Activated naive CD8-positive, alpha-beta T cell (primary cell): ENCODE measurements around the gene GALNT2.

ENCODE experiments used
- H3K27ac Mint-ChIP-seq: one replicate; pipeline ENCODE4 v1.8.0; 2021; ENCODE audit warnings: mixed read lengths
- H3K27me3 Mint-ChIP-seq: one replicate; pipeline ENCODE4 v1.8.0; 2021; ENCODE audit warnings: mixed read lengths
- H3K36me3 Mint-ChIP-seq: one replicate; pipeline ENCODE4 v1.8.0; 2021; ENCODE audit warnings: mixed read lengths
- H3K4me1 Mint-ChIP-seq: one replicate; pipeline ENCODE4 v1.8.0; 2021; ENCODE audit warnings: low read depth, mixed read lengths
- H3K4me3 Mint-ChIP-seq: one replicate; pipeline ENCODE4 v1.8.0; 2021; ENCODE audit warnings: mild to moderate bottlenecking, mixed read lengths
- H3K9me3 Mint-ChIP-seq: one replicate; pipeline ENCODE4 v1.8.0; 2021; ENCODE audit warnings: low read depth, mixed read lengths

The GALNT2 gene

DNA sequence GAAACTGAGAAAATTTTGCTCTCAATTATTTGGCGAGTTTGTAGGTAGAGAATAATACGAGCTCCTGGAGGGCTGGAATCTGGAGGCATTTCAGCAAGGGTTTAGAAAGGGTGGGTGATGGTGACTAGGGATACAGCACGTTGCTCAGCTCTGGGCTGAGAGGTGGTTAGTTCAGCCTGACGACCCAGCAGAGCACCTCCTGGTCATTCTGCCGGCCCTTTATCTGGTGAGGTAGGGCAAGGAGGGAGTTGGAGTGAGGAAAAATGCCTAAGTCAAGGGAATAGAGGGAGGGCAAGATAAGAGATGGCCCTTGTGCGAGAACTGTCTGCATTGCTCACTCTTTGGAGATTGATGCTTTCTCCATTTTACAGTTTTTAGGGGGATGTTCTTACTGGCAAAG is 19.1 kb downstream of the GALNT2 start:
- peaks cover 66% of the 10 kb centered on the region for H3K4me1 Mint-ChIP-seq
- H3K4me3 Mint-ChIP-seq, result no peak overlapping the region
- no peaks in the 10 kb centered on the region for H3K27me3 Mint-ChIP-seq
- H3K27ac Mint-ChIP-seq, result peak overlapping the region; percentile 82
- peaks cover 9% of the 10 kb centered on the region for H3K36me3 Mint-ChIP-seq
- peaks cover 4% of the 10 kb centered on the region for H3K9me3 Mint-ChIP-seq

DNA sequence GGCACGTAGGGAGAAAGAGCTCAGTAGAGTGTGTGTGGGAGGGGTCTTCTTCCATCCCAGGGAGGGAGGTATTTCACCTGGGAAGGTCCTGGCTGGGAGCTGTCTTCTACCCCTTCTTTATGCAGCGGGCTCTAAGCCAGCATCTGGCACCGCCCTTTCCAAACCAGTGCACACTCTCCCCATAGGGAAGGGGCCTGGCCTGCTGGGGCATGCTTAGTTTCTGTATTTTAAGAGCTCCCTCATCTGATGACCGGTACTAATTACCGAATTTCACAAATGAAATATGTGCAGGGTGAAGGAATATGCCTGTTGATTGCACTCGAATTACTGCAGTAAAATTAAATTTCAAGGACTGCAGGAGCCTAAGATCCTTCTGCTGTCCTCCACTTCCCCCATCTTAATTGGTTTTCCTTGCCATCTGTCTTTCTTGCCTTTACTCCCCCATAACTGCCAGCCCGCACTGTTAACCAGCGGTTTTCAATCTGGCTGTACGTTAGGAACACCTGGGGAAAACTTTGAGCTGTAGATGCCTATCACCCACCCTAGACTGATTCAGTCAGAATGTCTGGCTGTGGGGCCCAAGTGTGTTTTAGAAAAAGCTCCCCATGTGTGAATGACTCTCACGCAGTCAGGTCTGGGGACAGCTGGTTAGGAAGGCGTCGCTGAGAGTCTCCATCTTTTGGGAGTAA is 20.1 kb downstream of the GALNT2 start:
- H3K36me3 Mint-ChIP-seq, result peaks cover 11% of the 10 kb centered on the region
- H3K27me3 Mint-ChIP-seq, result no peaks in the 10 kb centered on the region
- no peak overlapping the region for H3K4me3 Mint-ChIP-seq
- H3K9me3 Mint-ChIP-seq, result peaks cover 4% of the 10 kb centered on the region
- peak overlapping the region; percentile 58 for H3K27ac Mint-ChIP-seq
- peaks cover 60% of the 10 kb centered on the region for H3K4me1 Mint-ChIP-seq

DNA sequence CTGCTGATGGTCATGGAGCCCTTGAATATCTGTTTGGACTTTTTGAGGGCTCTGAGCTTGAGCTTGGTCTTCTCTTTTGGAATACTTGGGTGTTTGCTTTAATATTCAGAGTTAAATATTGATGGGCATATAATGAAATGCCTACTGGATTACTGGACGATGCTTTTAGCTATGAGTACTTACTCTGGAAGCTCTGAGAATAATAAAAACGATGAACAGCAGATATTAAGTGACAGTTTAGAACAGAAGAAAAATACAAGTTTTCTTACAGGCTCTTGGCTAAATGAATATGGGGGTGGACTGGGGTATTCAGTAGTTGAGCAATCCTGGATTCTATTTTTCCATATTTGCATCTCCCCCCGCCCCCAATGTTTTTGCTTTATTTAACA is 20.7 kb downstream of the GALNT2 start:
- no peaks in the 10 kb centered on the region for H3K27me3 Mint-ChIP-seq
- H3K4me1 Mint-ChIP-seq, result peaks cover 56% of the 10 kb centered on the region
- H3K36me3 Mint-ChIP-seq, result peaks cover 11% of the 10 kb centered on the region
- peak overlapping the region; percentile 46 for H3K27ac Mint-ChIP-seq
- peaks cover under 1% of the 10 kb centered on the region for H3K9me3 Mint-ChIP-seq
- H3K4me3 Mint-ChIP-seq, result no peak overlapping the region

- Mint-ChIP-seq H3K4me3 (no peak overlapping the region), H3K27me3 (no peaks in the 10 kb centered on the region), H3K4me1 (peaks cover 38% of the 10 kb centered on the region), H3K36me3 (peaks cover 15% of the 10 kb centered on the region), H3K9me3 (no peaks in the 10 kb centered on the region), H3K27ac (no peak overlapping the region)
These were observed 23.2 kb downstream of the GALNT2 start for GRCh38 chr1:230090194-230090711.

- Mint-ChIP-seq H3K36me3 (peaks cover 15% of the 10 kb centered on the region), H3K4me3 (no peak overlapping the region), H3K27ac (no peak overlapping the region), H3K9me3 (no peaks in the 10 kb centered on the region), H3K27me3 (no peaks in the 10 kb centered on the region), H3K4me1 (peaks cover 32% of the 10 kb centered on the region)
These were observed 24.6 kb downstream of the GALNT2 start for GRCh38 chr1:230091473-230092231.

- Mint-ChIP-seq H3K27ac (no peak overlapping the region), H3K36me3 (peaks cover 22% of the 10 kb centered on the region)
These were observed 27.7 kb downstream of the GALNT2 start for GRCh38 chr1:230094746-230095145.

DNA sequence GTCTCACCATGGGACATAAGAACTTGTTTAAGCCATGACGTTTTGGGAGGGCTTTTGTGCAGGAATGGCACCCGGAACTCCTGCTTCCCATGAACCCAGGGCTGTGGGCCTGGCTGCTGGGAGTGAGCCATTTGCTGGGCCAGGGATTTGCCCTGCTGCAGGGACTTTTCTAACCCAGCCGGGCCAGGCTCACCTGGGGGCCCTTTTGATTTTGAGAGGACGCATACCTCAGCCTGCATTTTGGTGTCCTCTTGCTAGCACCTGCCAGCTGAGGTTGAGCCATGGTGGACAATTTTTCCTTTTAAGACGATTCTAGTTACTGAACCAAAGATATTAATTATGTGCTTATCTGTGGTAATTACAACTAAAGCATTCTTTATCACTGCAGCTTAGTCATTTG is 28.9 kb downstream of the GALNT2 start:
- H3K4me1 Mint-ChIP-seq, result peaks cover 15% of the 10 kb centered on the region
- peaks cover 15% of the 10 kb centered on the region for H3K36me3 Mint-ChIP-seq
- H3K27ac Mint-ChIP-seq, result no peak overlapping the region
- peaks cover 4% of the 10 kb centered on the region for H3K9me3 Mint-ChIP-seq
- H3K4me3 Mint-ChIP-seq, result no peak overlapping the region
- no peaks in the 10 kb centered on the region for H3K27me3 Mint-ChIP-seq

More at GRCh38 chr1:230094746-230095145, 27.7 kb downstream of the GALNT2 start:
- Mint-ChIP-seq H3K27me3 (no peaks in the 10 kb centered on the region), H3K9me3 (peaks cover 4% of the 10 kb centered on the region), H3K4me1 (peaks cover 19% of the 10 kb centered on the region), H3K4me3 (no peak overlapping the region)

- Mint-ChIP-seq H3K36me3 (peaks cover 13% of the 10 kb centered on the region), H3K27ac (no peak overlapping the region), H3K27me3 (no peaks in the 10 kb centered on the region), H3K4me3 (no peak overlapping the region), H3K9me3 (peaks cover 4% of the 10 kb centered on the region), H3K4me1 (peaks cover 24% of the 10 kb centered on the region)
These were observed 30.3 kb downstream of the GALNT2 start for GRCh38 chr1:230097370-230097769.

GRCh38 chr1:230098723-230099122 is 31.7 kb downstream of the GALNT2 start:
- Mint-ChIP-seq H3K36me3 (peaks cover 9% of the 10 kb centered on the region), H3K27me3 (no peaks in the 10 kb centered on the region), H3K4me3 (no peak overlapping the region), H3K9me3 (peaks cover 4% of the 10 kb centered on the region), H3K27ac (no peak overlapping the region), H3K4me1 (peaks cover 36% of the 10 kb centered on the region)

DNA sequence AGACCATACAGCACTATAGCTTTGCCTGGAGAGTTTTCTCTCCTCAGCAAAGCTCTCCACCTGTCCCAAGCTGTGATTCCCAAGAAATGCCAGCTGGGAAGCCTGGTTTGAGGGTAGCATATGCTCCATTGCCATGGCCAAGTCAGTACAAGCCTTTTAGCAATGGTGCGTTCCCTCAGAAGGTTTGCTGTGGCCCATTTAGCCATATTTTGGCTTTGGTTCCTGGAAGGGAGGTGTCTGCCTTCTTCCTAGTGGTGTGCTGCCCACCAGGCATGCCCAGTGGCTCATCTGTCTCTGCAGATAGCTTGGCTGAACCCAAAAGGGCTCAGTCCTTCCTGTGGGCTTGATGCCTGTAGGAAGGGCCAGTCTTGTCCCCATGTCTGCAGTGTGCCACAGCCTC is 32.4 kb downstream of the GALNT2 start:
- Mint-ChIP-seq H3K27ac (no peak overlapping the region), H3K4me1 (peaks cover 43% of the 10 kb centered on the region), H3K4me3 (no peak overlapping the region), H3K27me3 (no peaks in the 10 kb centered on the region), H3K9me3 (peaks cover 4% of the 10 kb centered on the region), H3K36me3 (peaks cover 9% of the 10 kb centered on the region)

GRCh38 chr1:230100932-230101331 is 33.9 kb downstream of the GALNT2 start:
- H3K27ac Mint-ChIP-seq, result no peak overlapping the region
- peaks cover 4% of the 10 kb centered on the region for H3K9me3 Mint-ChIP-seq
- H3K36me3 Mint-ChIP-seq, result peaks cover 9% of the 10 kb centered on the region
- no peak overlapping the region for H3K4me3 Mint-ChIP-seq
- H3K4me1 Mint-ChIP-seq, result peaks cover 58% of the 10 kb centered on the region
- H3K27me3 Mint-ChIP-seq, result no peaks in the 10 kb centered on the region

DNA sequence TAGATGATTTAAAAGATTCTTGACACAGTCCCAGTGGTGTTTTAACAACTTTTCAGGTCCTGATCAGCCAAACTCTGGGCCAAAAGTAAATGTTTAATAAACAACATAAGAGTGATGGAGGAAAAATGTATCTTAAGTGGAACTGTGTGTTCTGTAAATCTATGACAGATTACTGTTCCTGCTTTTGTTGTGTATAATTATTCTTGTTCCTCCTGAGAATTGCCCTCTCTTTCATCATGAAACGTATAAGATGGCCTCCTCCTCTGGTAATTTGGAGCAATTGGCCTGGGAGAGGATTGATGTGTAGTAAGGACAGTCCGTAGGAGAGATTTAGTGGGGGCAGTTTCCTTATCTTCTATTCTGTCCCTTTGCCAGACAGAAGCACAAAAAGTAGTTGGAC is 34.5 kb downstream of the GALNT2 start:
- peaks cover 9% of the 10 kb centered on the region for H3K36me3 Mint-ChIP-seq
- H3K27me3 Mint-ChIP-seq, result no peaks in the 10 kb centered on the region
- H3K27ac Mint-ChIP-seq, result peak overlapping the region; percentile 61
- H3K9me3 Mint-ChIP-seq, result peaks cover 4% of the 10 kb centered on the region
- H3K4me1 Mint-ChIP-seq, result peaks cover 61% of the 10 kb centered on the region
- no peak overlapping the region for H3K4me3 Mint-ChIP-seq

GRCh38 chr1:230102046-230102445 is 35.0 kb downstream of the GALNT2 start:
- Mint-ChIP-seq H3K27me3 (no peaks in the 10 kb centered on the region), H3K4me3 (no peak overlapping the region), H3K27ac (no peak overlapping the region), H3K36me3 (peaks cover 9% of the 10 kb centered on the region), H3K9me3 (peaks cover 4% of the 10 kb centered on the region), H3K4me1 (peaks cover 65% of the 10 kb centered on the region)

GRCh38 chr1:230102472-230102871 is 35.4 kb downstream of the GALNT2 start:
- Mint-ChIP-seq H3K9me3 (peaks cover under 1% of the 10 kb centered on the region), H3K36me3 (peaks cover 5% of the 10 kb centered on the region), H3K27ac (peak overlapping the region; percentile 93), H3K4me3 (peak overlapping the region; percentile 14), H3K27me3 (no peaks in the 10 kb centered on the region), H3K4me1 (peaks cover 66% of the 10 kb centered on the region)
